GM12873 (cell line): ENCODE data around the gene APOL6.

ENCODE experiments used
- CTCF ChIP-seq: IDR thresholded peaks from 2 replicates; pipeline ENCODE4 v1.5.1; 2012; ENCODE audit warnings: low read depth, mild to moderate bottlenecking, moderate library complexity, low read length, control low read depth; ENCODE audit not compliant: insufficient read depth; ENCODE audit errors: missing control alignments

The APOL6 gene

GRCh38 chr22:35657571-35658312 is 9.5 kb downstream of the APOL6 start:
- no peak for TF ChIP-seq CTCF

- no peak for TF ChIP-seq CTCF
Observed at GRCh38 chr22:35660291-35661127, 12.3 kb downstream of the APOL6 start.

- TF ChIP-seq CTCF: no peak
Observed at GRCh38 chr22:35661464-35661863, 13.2 kb downstream of the APOL6 start.

- no peak for TF ChIP-seq CTCF
Observed at GRCh38 chr22:35662914-35663313, 14.7 kb downstream of the APOL6 start.

GRCh38 chr22:35663371-35663770 is 15.1 kb downstream of the APOL6 start:
- no peak for TF ChIP-seq CTCF

GRCh38 chr22:35664955-35665587 is 16.8 kb downstream of the APOL6 start:
- TF ChIP-seq CTCF: no peak

GRCh38 chr22:35674335-35674734 is 26.1 kb downstream of the APOL6 start:
- no peak for TF ChIP-seq CTCF
